NCI-H2196 (cell line): ENCODE measurements around the gene C1orf122.

ENCODE experiments used
- DNase-seq: peaks from one replicate; lab custom pipeline; 2025; ENCODE audit not compliant: unreplicated experiment; lab: John Stamatoyannopoulos, UW

The C1orf122 gene

DNA sequence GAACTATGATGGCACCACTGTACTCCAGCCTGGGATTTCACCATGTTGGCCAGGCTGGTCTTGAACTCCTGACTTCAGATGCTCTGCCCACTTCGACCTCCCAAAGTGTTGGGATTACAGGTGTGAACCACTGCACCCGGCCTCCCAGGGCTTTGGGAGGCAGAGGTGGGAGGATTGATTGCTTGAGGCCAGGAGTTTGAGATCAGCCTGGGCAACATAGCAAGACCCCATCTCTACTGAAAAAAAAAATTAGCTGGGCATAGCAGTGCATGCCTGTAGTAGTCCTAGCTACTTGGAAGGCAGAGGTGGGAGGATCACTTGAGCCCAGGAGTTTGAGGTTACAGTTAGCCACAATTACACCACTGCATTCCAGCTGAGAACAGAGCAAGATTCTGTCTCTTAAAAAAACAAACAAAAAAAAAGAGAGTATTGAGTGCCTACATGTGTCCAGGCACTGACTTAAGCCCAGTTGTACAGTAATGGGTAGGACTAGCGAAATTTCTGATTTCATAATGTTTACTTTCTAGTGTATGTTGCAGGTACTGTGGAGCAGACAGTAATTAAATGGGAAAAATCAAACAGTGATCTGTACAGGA lies 9.7 kb upstream of the C1orf122 start:
- no peak for DNase-seq

DNA sequence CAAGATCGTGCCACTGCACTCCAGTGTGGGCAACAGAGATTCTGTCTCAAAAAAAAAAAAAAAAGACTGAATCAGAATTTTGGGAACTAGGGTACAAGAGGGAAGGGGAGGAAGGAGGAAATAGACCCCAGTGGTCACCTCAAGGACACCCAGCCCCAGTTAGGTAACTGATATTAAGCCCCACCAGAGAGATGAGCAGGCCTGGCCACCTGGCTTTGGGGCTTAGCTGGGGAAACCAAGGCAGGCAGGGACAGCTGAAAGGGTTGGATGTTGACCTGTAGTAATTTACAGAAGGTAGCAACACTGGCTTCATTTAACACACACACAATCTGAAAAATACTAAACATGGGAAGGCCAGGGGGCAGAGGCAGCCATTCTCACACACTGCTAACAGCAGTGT lies 5.2 kb upstream of the C1orf122 start:
- DNase-seq, result no peak

DNA sequence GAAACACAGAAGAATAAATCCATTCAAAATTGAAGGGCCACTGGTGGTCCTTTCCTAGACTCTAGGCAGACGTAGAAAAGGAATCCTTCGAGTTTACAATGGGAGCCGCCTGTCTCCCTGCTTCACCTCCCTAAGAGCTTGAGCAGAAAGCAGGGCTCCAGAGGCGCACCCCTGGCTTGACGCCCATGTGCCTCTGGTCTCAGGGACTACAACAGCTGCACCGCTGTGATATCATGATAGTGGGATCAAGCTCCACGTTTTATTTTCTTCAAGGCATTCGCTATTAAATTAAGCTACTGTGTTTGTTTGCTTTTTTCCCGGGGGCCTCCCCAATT lies 403 bp upstream of the C1orf122 start:
- DNase-seq, result no peak

DNA sequence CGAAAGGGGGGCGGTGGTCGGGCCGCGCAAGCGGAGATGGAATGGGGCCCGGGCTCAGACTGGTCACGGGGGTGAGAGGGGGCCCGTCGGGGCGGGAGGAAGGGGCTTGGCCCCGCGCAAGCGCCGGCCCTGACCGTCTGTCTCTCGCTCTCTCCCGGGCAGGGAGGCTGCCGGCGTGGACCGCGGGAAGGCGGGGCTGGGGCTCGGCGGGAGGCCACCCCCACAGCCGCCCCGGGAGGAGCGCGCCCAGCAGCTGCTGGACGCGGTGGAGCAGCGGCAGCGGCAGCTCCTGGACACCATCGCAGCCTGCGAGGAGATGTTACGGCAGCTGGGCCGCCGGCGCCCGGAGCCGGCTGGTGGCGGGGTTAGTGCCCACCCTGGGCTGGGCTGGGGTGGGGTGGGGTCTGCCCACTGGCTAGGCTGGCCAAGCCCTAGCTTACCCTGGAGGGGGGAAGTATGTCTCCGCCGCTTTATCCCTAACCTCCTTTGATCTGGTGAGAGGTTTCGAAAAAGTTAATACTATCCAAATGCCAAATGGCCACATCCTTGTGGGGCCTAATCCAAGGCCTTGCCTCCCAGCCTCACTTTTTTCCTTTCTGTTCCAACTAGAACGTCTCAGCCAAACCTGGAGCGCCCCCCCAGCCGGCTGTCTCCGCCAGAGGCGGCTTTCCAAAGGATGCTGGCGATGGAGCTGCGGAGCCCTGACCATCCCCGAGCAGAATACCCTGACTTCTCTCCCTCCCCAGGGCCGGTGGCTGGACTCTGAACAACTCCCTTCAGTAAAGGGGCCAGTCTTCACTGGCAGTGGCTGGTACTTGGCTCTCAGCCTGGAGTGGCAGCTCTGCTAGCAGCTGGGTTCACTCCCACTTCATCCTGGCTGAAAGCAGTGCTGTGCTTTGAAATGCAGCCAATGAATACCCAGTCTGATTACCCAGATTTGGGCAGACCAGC lies 1.1 kb downstream of the C1orf122 start:
- DNase-seq, result peak; percentile 76

DNA sequence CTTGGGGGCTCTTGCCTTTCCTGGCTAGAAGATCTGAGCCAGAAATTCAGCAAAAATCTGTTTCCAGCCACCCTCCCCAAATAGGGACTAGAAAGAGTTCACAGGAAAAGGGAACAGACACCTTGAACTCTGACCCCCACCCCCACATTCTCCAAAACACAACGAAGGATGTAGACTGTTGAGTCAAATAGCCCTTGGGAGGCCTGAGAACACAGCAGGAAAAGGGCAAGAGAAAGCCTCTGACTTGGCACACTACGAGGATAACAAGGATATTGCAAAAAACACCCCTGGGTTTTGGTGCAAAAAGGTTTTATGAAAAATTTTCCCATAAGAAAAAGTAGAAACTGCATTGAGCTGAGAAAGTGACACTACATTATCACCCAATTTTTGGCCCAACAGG lies 2.4 kb downstream of the C1orf122 start:
- no peak for DNase-seq

DNA sequence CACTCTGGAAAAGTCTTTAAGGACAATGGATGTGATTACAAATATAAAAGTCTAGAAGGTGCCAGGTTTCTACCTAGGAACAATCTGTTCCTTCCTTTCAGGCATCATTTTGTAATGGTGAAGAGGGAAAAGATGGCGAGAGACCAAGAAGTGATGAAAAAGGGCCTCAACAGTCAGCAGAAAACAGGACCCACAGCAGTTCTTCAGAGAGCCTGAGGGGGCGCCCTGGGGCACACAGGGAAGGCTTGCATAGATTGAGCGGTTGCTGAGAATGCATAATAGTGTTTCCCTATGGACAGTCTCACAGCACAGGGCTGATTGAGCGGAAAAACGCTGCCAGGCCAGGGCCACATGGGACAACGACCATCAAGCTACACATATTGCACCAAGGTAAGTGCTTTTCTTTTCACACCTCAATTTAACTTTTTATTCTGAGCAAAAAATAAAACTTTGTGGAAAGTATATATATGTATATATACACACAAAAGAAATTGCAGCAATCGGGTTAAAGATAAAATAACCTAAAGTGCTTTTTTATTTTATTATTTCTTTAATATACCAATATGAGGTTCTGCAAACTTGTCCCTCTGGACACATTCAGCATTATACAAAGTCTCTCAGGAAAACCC lies 3.6 kb downstream of the C1orf122 start:
- DNase-seq, result peak; percentile 83

DNA sequence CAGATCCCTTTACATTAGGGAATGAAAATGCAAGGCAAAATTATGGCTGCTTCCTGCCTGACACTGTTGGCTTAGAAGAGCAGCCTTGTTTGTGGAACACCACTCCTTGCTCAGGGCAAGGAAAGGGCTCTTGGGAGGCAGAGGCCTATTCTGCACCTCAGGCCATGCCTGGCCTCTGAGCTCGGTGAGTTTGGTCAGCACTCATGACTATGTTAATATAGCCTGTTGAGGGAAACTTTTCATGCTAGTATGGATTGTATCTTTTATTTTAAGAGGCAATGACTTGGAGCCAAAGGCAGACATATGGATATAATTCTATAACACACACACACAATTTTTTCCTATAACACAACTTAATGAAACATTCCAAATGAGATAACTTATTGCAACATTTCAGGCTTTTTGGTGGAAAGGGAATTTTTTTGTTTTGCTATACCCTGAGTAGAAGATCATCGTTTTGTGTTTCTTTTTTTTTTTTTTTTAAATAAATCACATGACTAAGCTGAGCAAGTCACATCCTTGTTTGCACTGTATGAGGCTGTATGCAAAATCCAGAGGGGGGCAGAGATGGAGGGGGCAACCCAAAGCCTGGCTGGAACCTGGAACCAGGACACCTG lies 6.0 kb downstream of the C1orf122 start:
- DNase-seq, result no peak

DNA sequence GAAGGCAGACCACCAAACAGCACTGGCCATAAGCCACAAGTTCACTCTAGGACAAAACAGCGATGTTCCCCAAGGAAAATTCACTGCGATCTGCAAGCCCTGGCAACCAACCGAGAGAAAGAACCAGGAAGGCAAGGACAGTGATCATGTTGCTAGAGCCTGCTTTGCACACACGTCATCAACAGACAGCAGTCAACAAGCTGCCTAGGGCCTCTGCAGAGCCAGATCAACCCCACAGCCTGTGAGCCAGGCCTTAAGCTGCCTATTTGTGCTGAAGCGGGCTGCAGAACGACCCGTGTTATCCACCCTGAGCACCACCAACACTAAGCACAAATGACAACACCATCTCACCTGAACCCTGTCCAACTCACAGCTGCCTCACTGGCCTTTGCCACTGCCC lies 6.7 kb downstream of the C1orf122 start:
- no peak for DNase-seq

DNA sequence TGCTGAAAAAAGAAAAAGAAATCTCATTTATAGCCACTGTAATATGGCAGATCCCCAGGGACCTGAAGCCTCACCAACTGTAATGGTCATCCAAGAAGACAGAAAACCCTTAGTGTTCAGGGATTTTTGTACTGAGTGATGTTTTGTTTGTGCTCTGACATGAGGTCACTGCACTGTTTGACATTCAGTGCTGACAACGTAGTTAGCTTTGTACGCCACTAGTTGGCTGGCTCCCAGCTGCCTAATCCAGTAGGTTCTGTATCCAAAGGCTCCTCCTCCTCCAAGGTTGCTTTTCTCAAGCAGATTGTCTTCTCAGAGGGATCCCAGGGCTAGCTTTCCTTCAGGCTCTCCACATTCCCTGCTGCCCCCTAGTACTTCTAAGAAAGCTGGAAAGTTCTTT lies 9.9 kb downstream of the C1orf122 start:
- peak; percentile 48 for DNase-seq

DNA sequence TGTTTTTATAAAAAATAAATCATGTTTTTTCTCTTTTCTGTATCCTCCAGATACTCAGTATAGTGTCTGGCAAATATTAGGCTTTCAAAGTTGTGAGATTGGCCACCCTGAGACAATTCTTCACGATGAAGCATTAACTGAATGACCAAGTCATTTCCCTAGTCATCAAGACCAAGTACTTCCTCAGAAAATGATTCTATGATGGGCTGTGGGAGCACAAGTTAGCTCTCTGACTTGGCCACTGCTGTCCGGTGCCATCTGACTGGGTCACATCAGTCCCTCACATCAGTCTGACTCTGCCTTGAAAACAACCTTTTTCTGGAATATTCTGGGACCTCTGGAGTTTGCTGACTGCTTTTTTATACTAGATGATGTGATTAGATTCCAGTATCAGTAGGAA lies 13.9 kb downstream of the C1orf122 start:
- no peak for DNase-seq

DNA sequence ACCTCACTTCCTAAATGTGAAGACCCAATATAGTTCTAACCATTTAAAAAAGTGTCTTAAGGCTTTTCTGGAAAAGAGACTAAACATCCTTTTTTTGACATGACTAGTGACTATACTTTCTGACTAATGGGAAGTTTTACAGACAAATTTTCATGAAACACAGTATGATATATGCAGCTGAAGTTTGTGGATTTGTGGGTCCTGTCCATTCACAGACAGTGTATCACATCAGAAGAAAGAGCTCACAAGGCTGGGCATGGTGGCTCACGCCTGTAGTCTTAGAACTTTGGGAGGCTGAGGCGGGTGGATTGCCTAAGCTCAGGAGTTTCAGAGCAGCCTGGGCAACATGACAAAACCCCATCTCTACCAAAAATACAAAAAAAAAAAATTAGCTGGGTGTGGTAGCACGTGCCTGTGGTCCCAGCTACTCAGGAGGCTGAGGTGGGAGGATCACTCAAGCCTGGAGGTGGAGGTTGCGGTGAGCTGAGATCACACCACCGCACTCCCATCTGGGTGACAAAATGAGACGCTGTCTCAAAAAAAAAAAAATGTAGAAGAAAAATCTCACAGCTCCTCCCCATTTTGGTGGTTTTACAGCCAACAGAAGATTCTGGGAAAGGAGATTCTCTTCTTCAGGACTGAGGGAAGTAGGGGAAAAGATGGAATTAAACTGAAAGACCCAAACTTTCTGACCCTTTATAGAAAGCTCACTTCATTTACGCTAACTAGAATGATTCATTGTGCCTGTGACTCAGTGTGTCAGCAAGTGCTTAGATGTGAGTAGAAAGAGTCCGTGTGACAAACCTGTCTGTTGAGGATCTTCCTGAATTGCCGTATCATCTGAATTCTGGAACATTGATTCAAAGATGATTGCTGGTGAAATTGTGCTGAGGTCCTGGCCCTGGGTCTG lies 15.6 kb downstream of the C1orf122 start:
- DNase-seq, result no peak

DNA sequence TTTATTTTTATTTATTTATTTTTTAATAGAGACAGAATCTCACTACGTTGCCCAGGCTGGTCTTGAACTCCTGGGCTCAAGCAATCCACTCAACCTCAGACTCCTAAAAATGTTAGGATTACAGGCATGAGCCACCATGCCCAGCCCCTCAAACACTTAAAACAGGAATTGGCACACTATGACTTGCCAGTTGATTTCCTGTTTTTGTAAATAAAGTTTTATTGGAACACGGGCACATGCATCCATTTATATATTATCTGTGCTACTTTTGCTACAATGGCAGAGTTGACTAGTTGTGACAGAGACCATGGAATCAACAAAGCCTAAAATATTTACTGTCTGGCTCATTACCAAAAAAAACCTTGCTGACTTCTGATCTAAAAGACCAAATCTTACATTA lies 16.4 kb downstream of the C1orf122 start:
- DNase-seq, result no peak

DNA sequence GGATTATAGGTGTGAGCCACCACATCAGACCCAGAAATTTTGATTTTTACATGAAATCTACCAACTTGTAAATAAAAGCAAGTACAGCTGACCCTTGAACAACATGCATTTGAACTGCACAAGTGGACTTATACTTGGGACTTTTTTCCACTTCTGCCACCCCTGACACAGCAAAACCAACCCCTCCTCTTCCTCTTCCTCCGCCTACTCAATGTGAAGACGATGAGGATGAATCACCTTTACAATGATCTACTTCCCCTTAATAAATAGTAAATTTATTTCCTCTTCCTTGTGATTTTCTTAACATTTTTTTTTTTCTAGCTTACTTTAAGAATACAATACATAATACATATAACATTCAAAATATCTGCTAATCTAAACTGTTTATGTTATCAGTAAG lies 17.9 kb downstream of the C1orf122 start:
- no peak for DNase-seq

DNA sequence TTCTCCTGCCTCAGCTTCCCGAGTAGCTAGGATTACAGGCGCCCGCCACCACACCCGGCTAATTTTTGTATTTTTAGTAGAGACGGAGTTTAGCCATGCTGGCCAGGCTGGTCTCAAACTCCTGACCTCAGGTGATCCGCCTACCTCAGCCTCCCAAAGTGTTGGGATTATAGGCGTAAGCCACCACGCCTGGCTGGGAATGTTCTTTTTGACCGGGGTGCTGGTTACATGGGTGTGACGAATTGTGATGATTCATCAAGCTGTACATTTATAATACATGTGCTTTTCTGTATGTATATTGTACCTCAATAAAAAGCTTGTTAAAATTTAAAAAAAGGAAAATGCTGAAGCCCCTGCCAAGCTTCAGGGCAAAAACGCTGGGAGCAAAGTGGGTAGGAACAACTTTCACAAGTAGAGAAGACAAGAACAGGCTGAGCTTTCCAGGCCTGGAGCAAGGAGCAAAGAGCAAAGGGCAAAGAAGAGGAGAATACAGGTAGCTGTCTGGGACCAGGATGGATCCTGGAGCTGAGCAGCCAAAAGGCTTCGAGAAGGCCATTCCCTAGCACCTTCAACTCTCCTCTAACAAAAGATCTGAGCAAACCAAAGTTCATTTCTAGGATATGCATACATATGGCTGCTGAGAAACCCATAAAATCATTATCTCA lies 21.0 kb downstream of the C1orf122 start:
- DNase-seq, result no peak

DNA sequence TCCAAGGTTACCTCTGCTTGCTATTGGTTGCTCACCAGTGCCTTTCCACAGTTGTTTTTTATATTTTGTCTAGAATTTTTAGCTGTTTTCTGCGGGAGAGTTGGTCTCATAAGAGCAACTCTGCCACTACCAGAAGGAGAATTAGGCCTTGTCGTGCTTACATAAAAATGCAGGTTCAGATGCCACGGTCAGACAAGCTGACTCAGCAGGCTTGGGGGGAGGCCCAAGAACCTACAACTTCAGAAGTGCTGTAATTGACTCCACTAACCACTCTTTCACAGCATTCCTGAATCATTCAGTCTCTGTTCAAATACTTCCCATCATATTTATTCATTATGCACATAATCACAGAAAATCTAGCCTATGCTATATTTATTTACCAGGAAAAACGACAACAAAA lies 23.5 kb downstream of the C1orf122 start:
- no peak for DNase-seq

DNA sequence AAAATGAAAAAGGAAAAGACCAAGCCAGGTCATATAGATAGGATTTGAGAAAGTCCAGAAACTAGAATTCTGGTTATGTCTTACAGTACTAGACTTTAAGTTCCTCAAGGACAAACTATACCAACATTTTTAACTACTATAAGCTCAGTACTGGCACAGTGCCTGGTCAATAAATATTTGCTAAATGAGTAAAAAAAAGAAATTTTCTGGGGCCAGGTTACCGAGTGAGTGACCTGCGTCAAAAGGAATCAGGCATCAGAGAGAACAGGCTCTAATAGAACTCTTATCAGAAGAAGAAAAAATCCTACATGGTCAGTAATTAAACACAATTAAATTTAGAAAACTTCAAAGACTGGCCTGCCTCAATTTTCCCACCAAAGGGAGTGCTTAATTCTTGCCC lies 24.2 kb downstream of the C1orf122 start:
- no peak for DNase-seq

DNA sequence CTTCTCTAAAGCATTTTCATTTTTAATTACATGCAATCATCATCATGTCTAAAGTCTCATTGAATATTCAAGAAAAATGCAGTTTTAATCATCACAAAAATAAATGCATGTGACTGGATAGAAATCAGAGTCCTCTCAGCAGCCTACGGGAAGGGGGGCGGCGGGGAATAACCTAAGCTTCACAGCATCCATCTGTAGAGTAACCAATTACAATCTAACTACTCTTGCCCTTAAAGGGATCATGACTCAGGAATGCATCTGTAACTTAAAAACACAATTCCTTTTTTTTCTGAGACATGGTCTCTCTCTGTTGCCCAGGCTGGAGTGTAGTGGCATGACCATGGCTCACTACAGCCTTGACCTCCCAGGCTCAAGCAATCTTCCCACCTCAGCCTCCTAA lies 29.2 kb downstream of the C1orf122 start:
- DNase-seq, result no peak

DNA sequence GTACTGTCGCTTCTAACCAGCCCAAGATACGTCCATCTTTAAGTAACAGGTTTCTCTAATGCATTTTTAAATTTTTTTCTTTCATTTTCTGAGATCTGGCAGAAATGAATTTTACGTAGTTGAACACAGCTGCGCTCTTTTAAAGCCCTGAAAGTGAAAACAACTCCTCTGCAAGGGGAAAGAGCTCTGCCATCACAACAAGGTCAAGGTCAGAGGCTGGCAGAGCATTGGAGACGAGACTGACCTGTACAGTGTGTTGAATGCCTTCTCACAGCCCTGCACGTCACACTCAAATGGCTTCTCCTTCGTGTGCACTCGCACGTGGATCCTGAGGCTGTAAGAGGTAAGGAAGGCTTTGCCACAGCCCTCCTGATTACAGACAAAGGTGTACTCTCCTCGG lies 32.1 kb downstream of the C1orf122 start:
- no peak for DNase-seq

DNA sequence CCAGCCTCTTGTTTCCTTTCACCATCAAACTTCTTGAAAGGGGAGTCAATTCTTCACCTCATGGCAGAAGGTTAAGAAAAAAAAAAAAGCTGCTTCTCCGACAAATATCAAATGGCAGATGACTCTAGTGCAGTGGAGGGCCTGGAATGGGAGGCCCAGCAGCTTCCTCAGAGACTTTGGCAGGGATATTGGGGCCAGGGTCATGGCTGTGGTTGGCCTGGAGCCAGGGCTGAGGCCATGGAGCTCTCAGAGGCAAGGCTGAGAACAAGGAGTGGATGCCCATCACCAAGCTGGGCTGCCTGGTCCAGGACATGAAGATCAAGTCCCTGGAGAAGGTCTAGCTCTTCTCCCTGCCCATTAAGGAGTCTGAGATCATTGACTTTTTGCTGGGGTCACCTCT lies 33.1 kb downstream of the C1orf122 start:
- no peak for DNase-seq

DNA sequence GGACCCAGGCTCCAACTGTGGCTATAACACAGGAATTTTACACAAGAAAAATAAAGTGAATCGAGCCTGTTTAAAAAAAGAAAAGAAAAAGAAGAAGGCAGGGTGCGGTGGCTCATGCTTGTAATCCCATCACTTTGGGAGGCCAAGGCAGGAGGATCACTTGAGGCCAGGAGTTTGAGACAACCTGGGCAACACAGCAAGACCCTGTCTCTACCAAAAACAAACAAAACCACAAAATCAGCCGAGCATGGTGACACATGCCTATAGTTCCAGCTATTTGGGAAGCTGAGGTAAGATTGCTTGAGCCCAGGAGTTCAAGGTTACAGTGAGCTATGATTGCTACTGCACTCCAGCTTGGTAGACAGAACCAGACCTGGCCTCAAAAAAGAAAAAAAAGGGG lies 34.1 kb downstream of the C1orf122 start:
- no peak for DNase-seq
